ENCODE data around the gene B3GALT4. TPM values are rescaled to one million over a fixed set of nuclear protein-coding genes. Genes with fewer than 3 reads are reported as not detected.

The B3GALT4 gene
- total RNA-seq, 2 donors from 2014 or later: 3.9 to 5.6 TPM

DNA sequence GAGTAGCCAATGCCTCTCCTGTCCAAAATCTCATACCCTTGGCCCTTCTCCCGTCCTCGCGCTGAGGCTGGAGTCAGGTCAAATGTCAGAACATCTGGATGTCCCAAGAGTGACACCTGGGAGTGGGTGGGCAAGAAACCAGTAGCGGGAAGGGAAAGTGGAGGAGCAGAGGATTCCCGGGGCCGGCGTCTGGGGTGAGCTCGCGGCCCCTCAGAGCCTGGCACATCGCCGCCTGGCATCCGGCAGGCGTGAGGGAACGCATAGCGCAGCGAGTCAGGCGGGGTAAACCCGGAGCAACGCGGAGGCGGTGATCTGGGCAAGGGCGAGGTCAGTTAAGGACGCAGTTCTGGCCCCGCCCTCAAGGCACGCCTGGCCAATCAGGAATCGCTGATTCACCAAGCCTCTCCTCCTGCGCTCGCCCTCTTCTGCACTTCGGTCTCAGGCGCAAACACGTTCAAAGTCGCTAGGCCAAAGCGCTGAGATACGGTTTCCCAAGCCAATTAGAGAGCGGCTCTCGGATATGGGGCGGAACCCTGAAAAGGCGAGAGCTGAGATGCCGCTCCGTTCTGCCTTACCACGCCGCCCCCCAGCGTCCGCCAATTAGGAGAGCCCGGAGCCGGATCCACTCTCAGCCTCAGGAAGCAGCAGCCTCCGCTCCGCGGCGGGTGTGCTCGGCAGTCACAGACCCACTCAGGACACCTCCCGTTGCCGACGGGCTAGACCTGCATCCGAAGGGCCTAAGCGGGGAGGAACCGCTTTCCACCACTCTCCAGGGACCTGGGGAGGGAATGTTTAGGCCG is 27.8 kb upstream of the B3GALT4 start:
- peak; percentile 94 for ATAC-seq

GRCh38 chr6:33249732-33250630 is 26.9 kb upstream of the B3GALT4 start:
- H3K27me3 ChIP-seq: no peaks in the 10 kb centered on the region
- peaks cover 0 to 2% of the 10 kb centered on the region in 2 donors for H3K36me3 ChIP-seq (replicated peaks in 1 of 2; ENCODE audit: insufficient read depth in 1 of 2, low read depth in 2 of 2)
- peak overlapping the region; percentile 18 to 26 for H3K4me3 ChIP-seq
- H3K27ac ChIP-seq: peak overlapping the region; percentile 84 to 95 (median 94)
- ATAC-seq (no peak), DNase-seq (peak in 2 of 4 donors; percentile 11 to 25)
- 11 to 13% methylated on average over 15 of the region's 15 CpGs for WGBS, 2 donors
- H3K9me3 ChIP-seq: no peaks in the 10 kb centered on the region
- peaks cover 22% of the 10 kb centered on the region for H3K4me1 ChIP-seq
- intact Hi-C loops (cut with DNase I): loop anchor here (5.0 to 10.0 kb wide), 2 partner anchors 88 to 135 kb away; no protein-coding TSS in a partner anchor
- TF ChIP-seq CTCF (IDR thresholded peaks at IDR 0.05) (no peak), POLR2A (IDR thresholded peaks at IDR 0.05) (no peak)

More for the DNA sequence above, 27.8 kb upstream of the B3GALT4 start:
- Histone ChIP-seq H3K4me3 (peak overlapping the region; percentile 23 to 26), H3K27me3 (no peaks in the 10 kb centered on the region), H3K9me3 (no peaks in the 10 kb centered on the region), H3K36me3 (replicated peaks in 1 of 2; ENCODE audit: insufficient read depth in 1 of 2, low read depth in 2 of 2) (no peaks in the 10 kb centered on the region), H3K27ac (peak overlapping the region; percentile 84 to 95 (median 94)), H3K4me1 (peaks cover 22% of the 10 kb centered on the region)
- intact Hi-C loops (cut with DNase I): loop anchor here (5.0 to 10.0 kb wide), 2 partner anchors 87 to 134 kb away; no protein-coding TSS in a partner anchor
- DNase-seq: peak; percentile 98 to 99 (median 98)
- peak in 3 of 7 experiments; percentile 15 to 38 (median 16) for TF ChIP-seq CTCF (IDR thresholded peaks at IDR 0.05)
- TF ChIP-seq POLR2A (IDR thresholded peaks at IDR 0.05): peak; percentile 57 to 97 (median 93)
- 0% methylated on average over 36 to 58 of the region's 58 CpGs for WGBS, 2 donors

- Histone ChIP-seq H3K27ac (no peak overlapping the region), H3K9me3 (no peaks in the 10 kb centered on the region), H3K36me3 (replicated peaks in 1 of 2; ENCODE audit: insufficient read depth in 1 of 2, low read depth in 2 of 2) (peaks cover 0 to 4% of the 10 kb centered on the region in 2 donors), H3K4me1 (peaks cover 22% of the 10 kb centered on the region), H3K27me3 (no peaks in the 10 kb centered on the region), H3K4me3 (no peak overlapping the region)
- ATAC-seq (no peak), DNase-seq (no peak)
- intact Hi-C loops (cut with DNase I): no loop called here
- no peak for TF ChIP-seq POLR2A (IDR thresholded peaks at IDR 0.05)
- TF ChIP-seq CTCF (IDR thresholded peaks at IDR 0.05): no peak
- WGBS, 2 donors: 92 to 95% methylated on average over 13 of the region's 13 CpGs
These were observed 26.2 kb upstream of the B3GALT4 start for GRCh38 chr6:33250731-33251130.

DNA sequence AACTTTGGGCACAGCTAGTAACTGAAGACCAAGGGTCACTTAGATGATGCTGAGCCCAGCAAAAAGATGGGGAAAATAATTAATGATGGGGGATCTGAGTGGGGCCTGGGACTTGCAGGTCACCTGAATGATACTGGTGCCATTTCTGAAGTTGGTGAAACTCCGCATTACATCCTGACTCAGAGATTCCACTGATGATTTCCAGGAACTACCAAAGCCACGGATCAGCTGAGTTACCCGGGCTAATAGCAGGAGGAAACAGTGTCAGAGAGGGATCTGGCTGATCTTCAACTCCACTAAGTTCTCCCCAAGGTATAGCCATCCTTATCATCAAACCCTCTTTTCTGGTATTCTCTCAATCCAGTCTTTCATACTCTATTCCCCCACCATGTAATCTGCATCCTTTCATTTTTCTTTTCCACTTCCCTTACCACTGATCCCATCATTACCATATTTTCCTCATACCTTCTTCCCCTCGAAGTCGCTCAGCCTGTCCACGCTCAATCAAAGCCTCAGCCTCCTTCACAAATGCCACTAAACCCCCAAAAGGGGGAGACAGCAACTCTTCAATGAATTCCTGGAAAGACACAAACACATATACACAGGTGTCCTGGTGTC is 25.4 kb upstream of the B3GALT4 start:
- no peak for ATAC-seq
- WGBS, 2 donors: 78 to 80% methylated on average over 6 of the region's 6 CpGs
- H3K9me3 ChIP-seq: no peaks in the 10 kb centered on the region
- H3K27me3 ChIP-seq: no peaks in the 10 kb centered on the region
- no peak overlapping the region for H3K4me3 ChIP-seq
- peaks cover 0 to 4% of the 10 kb centered on the region in 2 donors for H3K36me3 ChIP-seq (replicated peaks in 1 of 2; ENCODE audit: insufficient read depth in 1 of 2, low read depth in 2 of 2)
- no peak overlapping the region for H3K27ac ChIP-seq
- no peak for DNase-seq
- H3K4me1 ChIP-seq: peaks cover 22% of the 10 kb centered on the region
- TF ChIP-seq POLR2A (IDR thresholded peaks at IDR 0.05) (no peak), CTCF (IDR thresholded peaks at IDR 0.05) (no peak)
- intact Hi-C loops (cut with DNase I): no loop called here
